Fibroblast of lung (primary cell): Measurements from ENCODE around the gene POU2F1. TPM values are rescaled to one million over a fixed set of nuclear protein-coding genes. Genes with fewer than 3 reads are reported as not detected.

ENCODE experiments used
- DNase-seq, 2 donors: peaks; one replicate each; pipeline versions ENCODE4 v3.0.0 to v3.0.0-alpha.2; 2010; ENCODE audit warnings: low read depth in 2 of 2
- H2AFZ ChIP-seq: 2 replicates; pipeline ENCODE4 v1.5.1; 2012; ENCODE audit warnings: low read length, control low read depth, inconsistent platforms
- H3K27ac ChIP-seq: 2 replicates; pipeline ENCODE4 v1.5.1; 2011; ENCODE audit warnings: low read length, control low read depth; ENCODE audit not compliant: insufficient read depth
- H3K27me3 ChIP-seq: 2 replicates; pipeline ENCODE4 v1.5.1; 2011; ENCODE audit warnings: mild to moderate bottlenecking, low read length; ENCODE audit not compliant: control insufficient read depth, insufficient read depth
- H3K36me3 ChIP-seq: 2 replicates; pipeline ENCODE4 v1.5.1; 2011; ENCODE audit warnings: low read length; ENCODE audit not compliant: control insufficient read depth, insufficient read depth
- H3K4me1 ChIP-seq: 2 replicates; pipeline ENCODE4 v1.5.1; 2011; ENCODE audit warnings: low read length; ENCODE audit not compliant: control insufficient read depth, insufficient read depth; ENCODE audit errors: extremely low read depth
- H3K4me2 ChIP-seq: 2 replicates; pipeline ENCODE4 v1.5.1; 2011; ENCODE audit warnings: low read length, control low read depth; ENCODE audit not compliant: insufficient read depth; ENCODE audit errors: extremely low read depth
- H3K4me3 ChIP-seq, 4 experiments: fragments of 200-600 bp in 1 of 4; sonication (generic) in 1 of 4; replicated peaks in 1 of 4; 2 replicates each; pipeline ENCODE4 v1.5.1; 2011 to 2016; ENCODE audit warnings: low read length in 4 of 4, low read depth in 3 of 4, mild to moderate bottlenecking in 3 of 4, control low read depth in 2 of 4, inconsistent platforms in 1 of 4, mixed read lengths in 1 of 4; ENCODE audit not compliant: insufficient read depth in 1 of 4; ENCODE audit errors: control extremely low read depth in 1 of 4
- H3K79me2 ChIP-seq: 2 replicates; pipeline ENCODE4 v1.5.1; 2012; ENCODE audit warnings: mild to moderate bottlenecking, low read length, inconsistent platforms; ENCODE audit not compliant: control insufficient read depth, insufficient read depth
- H3K9ac ChIP-seq: 2 replicates; pipeline ENCODE4 v1.5.1; 2011; ENCODE audit warnings: mild to moderate bottlenecking, low read length, control low read depth; ENCODE audit not compliant: insufficient read depth
- H3K9me3 ChIP-seq: 2 replicates; pipeline ENCODE4 v1.5.1; 2012; ENCODE audit warnings: low read depth, low read length; ENCODE audit not compliant: control insufficient read depth, insufficient read depth
- H4K20me1 ChIP-seq: 2 replicates; pipeline ENCODE4 v1.5.1; 2011; ENCODE audit warnings: low read length; ENCODE audit not compliant: control insufficient read depth, insufficient read depth; ENCODE audit errors: extremely low read depth
- EZH2 ChIP-seq: IDR thresholded peaks from 2 replicates; pipeline ENCODE4 v1.5.1; 2012; ENCODE audit warnings: low read length, control low read depth, mild to moderate bottlenecking; ENCODE audit errors: missing control alignments
- polyA plus RNA-seq, 2 donors: library from polyadenylated mRNA; depleted of rRNA in 1 of 2; stranded (reverse) in 1 of 2; unstranded in 1 of 2; fragments of >200 nt; gene quantifications; 2 replicates each; pipeline ENCODE4 v1.2.1, GENCODE V29; 2011 to 2012; ENCODE audit warnings: missing spikeins in 1 of 2
- total RNA-seq: library from RNA; depleted of rRNA; stranded (reverse); fragments of >200 nt; gene quantifications from 2 replicates; pipeline ENCODE4 v1.2.1, GENCODE V29; 2014
- TF ChIP-seq, protein P1 (sequence below), 2 donors: IDR thresholded peaks in 1 of 2; conservative IDR thresholded peaks in 1 of 2; 1 replicate in 1 of 2; 2 replicates in 1 of 2; pipeline ENCODE4 v1.5.1; 2011 to 2012; ENCODE audit warnings: low read length in 2 of 2, control low read depth in 1 of 2, inconsistent platforms in 1 of 2, low read depth in 1 of 2, mild to moderate bottlenecking in 1 of 2

POU2F1 gene
- total and polyA plus RNA-seq, 2 donors (not counting 1 experiment from before 2014, with no cell fraction given), result 3.5 to 4.3 TPM

DNA sequence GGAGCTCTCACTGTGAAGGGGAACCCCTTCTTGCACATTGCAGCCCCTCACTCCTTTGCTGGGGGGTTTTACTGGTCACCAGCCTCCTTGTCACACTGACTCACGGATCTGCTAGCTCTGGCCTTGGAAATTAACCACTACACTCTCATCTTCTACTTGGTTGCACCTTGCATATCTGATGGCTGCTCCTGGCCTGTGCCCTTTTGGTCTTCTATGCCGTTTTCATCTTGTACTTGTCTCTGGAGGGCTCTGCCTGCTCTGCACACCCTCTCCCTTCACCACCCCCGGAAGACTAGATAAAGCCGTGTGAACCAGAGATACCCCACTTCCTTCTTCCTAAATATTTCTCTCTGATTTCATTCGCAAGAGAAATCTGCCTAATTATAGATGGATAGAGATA lies 253.1 kb downstream of the POU2F1 start:
- Histone ChIP-seq H3K36me3 (no peaks in the 10 kb centered on the region), H3K4me3 (no peak overlapping the region), H2AFZ (no peak overlapping the region), H4K20me1 (no peaks in the 10 kb centered on the region), H3K9ac (no peak overlapping the region), H3K4me1 (no peaks in the 10 kb centered on the region), H3K27ac (no peak overlapping the region), H3K9me3 (no peaks in the 10 kb centered on the region), H3K4me2 (no peak overlapping the region), H3K79me2 (no peaks in the 10 kb centered on the region), H3K27me3 (no peaks in the 10 kb centered on the region)
- TF ChIP-seq, protein P1, sequence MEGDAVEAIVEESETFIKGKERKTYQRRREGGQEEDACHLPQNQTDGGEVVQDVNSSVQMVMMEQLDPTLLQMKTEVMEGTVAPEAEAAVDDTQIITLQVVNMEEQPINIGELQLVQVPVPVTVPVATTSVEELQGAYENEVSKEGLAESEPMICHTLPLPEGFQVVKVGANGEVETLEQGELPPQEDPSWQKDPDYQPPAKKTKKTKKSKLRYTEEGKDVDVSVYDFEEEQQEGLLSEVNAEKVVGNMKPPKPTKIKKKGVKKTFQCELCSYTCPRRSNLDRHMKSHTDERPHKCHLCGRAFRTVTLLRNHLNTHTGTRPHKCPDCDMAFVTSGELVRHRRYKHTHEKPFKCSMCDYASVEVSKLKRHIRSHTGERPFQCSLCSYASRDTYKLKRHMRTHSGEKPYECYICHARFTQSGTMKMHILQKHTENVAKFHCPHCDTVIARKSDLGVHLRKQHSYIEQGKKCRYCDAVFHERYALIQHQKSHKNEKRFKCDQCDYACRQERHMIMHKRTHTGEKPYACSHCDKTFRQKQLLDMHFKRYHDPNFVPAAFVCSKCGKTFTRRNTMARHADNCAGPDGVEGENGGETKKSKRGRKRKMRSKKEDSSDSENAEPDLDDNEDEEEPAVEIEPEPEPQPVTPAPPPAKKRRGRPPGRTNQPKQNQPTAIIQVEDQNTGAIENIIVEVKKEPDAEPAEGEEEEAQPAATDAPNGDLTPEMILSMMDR (conservative IDR thresholded peaks at IDR 0.05 in 1 of 2, IDR thresholded peaks at IDR 0.05 in 1 of 2; ENCODE audit: low read depth in 1 of 2, low read length in 2 of 2), result no peak
- TF ChIP-seq EZH2, result no peak
- DNase-seq, result no peak

DNA sequence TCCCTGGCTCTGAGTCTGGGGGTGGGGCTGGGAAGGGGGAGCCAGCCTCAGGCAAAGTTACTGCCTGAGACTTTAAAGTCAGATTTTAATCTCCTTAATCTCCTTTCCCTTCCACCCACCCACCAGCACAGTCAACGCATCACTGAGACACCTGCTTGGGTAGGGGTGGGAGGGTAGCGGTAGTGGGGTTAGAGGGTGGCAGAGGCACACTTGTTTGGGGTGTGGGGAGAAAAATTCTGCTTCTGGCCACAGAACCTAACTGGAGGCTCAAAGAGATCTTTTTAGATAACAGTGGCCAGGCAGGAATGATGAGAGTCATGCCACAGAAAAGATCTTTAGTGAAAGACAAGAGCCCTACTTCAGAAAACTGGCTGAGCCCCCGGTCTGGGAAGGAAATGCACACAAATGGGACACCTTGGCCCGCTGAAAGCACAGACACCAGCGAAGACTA lies 253.5 kb downstream of the POU2F1 start:
- no peak overlapping the region for H3K9ac ChIP-seq
- no peak for DNase-seq
- H3K27ac ChIP-seq, result no peak overlapping the region

DNA sequence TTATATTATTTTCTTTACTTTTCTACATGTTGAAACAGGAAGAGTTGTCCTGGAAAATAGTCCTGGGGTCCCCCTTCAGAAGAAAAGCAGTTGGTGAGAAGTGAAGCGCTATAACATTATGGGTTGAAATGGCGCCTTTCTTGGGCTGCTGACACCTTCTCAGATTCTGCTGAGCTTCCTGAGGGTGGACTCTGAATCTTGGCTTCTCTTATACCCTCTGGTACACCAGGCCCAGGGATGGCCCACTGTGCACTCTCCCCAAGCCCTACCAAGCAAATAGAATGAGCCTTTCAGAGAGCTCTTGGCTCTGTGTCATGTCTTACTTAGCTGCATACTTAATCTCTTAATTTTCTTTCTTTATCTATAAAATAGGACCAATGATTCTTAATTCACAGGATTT lies 255.4 kb downstream of the POU2F1 start:
- no peak overlapping the region for H2AFZ ChIP-seq
- H3K4me3 ChIP-seq, result no peak overlapping the region
- TF ChIP-seq EZH2, result no peak
- TF ChIP-seq, protein P1 (conservative IDR thresholded peaks at IDR 0.05 in 1 of 2, IDR thresholded peaks at IDR 0.05 in 1 of 2; ENCODE audit: low read depth in 1 of 2, low read length in 2 of 2), result no peak
- no peaks in the 10 kb centered on the region for H4K20me1 ChIP-seq
- no peak overlapping the region for H3K27ac ChIP-seq
- H3K4me2 ChIP-seq, result no peak overlapping the region
- H3K9ac ChIP-seq, result no peak overlapping the region
- H3K9me3 ChIP-seq, result no peaks in the 10 kb centered on the region
- no peaks in the 10 kb centered on the region for H3K4me1 ChIP-seq
- H3K79me2 ChIP-seq, result no peaks in the 10 kb centered on the region
- no peak for DNase-seq
- H3K36me3 ChIP-seq, result no peaks in the 10 kb centered on the region
- no peaks in the 10 kb centered on the region for H3K27me3 ChIP-seq

More for the DNA sequence above, 253.5 kb downstream of the POU2F1 start:
- H3K4me1 ChIP-seq, result no peaks in the 10 kb centered on the region
- no peaks in the 10 kb centered on the region for H3K79me2 ChIP-seq
- H2AFZ ChIP-seq, result no peak overlapping the region
- H3K4me2 ChIP-seq, result no peak overlapping the region
- no peaks in the 10 kb centered on the region for H3K9me3 ChIP-seq
- no peak overlapping the region for H3K4me3 ChIP-seq
- H4K20me1 ChIP-seq, result no peaks in the 10 kb centered on the region
- TF ChIP-seq EZH2, result no peak
- TF ChIP-seq, protein P1 (conservative IDR thresholded peaks at IDR 0.05 in 1 of 2, IDR thresholded peaks at IDR 0.05 in 1 of 2; ENCODE audit: low read depth in 1 of 2, low read length in 2 of 2), result no peak
- no peaks in the 10 kb centered on the region for H3K27me3 ChIP-seq
- no peaks in the 10 kb centered on the region for H3K36me3 ChIP-seq

Other genes with a start within 250 kb of the POU2F1 start
- gene ILDR2, start 245.3 kb upstream of the POU2F1 start, total RNA-seq, result under 0.01 TPM in 2 replicates
- gene ILDR2, start 245.3 kb upstream of the POU2F1 start, polyA plus RNA-seq, result 0.03 and 0.14 TPM in 2 replicates
- not detected in 2 replicates for gene MAEL, start 231.6 kb upstream of the POU2F1 start, total RNA-seq
- gene MAEL, start 231.6 kb upstream of the POU2F1 start, polyA plus RNA-seq, result not detected in 2 replicates
- not detected in 2 replicates for gene GPA33, start 130.5 kb upstream of the POU2F1 start, total RNA-seq
- not detected in 2 replicates for gene GPA33, start 130.5 kb upstream of the POU2F1 start, polyA plus RNA-seq
- not detected in 2 replicates for gene STYXL2, start 126.8 kb upstream of the POU2F1 start, total RNA-seq
- not detected in 2 replicates for gene STYXL2, start 126.8 kb upstream of the POU2F1 start, polyA plus RNA-seq